Activated CD4-positive, alpha-beta T cell treated with anti-CD3 and anti-CD28 coated beads, Interleukin-2, amount 50 U/mL, for 16 hours (primary cell): ENCODE measurements around the gene BTBD18.

Source experiments
- DNase-seq: peaks from one replicate; pipeline ENCODE4 v3.0.0-alpha.2; 2020

The BTBD18 gene, protein sequence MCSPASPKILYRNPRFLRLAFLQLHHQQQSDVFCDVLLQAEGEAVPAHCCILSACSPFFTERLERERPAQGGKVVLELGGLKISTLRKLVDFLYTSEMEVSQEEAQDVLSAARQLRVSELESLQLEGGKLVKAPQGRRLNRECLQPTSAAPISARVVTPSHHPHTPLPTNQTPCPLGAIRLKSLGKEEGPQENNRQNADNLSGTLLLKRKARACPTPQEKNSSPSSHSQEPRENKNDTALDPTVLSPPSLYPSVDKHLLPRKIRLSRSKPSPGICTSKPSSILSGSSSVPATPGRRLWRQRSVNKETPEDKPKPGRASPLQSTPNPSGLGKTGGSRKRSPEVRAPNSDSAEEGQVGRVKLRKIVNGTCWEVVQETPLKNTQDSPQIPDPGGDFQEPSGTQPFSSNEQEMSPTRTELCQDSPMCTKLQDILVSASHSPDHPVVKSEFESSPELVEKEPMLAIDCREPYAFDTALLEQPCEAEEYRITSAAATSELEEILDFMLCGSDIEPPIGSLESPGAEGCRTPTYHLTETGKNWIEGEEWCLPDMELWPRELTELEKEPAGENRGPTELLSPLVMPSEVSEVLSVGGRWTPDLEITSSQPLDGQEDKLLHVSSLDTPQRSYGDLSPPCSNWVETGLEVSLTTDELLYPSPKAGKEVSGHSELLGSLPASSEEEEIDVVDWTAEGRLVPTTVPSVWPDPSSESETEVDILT

DNA sequence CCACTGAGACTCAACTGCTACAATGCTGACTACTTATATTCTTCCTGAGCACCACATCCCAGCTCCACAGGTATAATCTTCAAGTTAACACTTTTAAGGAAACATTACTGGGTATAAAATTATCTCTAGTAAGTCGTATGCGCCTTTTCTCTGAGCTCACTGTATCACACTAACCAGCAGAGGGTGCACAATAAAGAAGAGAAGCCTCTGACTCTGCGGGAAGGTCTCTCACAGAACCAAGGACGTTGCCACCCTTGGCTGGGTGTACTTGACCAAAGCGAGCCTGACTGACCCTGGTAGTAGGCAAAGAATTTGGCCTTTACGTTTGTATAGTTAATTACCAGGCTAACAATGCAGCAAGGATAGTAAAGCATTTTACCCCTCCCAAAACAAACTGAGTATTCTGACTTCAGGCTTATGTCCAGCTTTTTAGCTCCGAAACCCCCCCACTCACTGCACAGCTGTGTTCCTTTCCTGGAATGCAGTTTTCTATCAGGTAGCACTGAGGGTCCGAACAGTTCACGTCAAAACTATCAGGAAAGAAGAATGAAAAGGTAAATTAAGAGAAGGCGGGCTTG is at the start of gene BTBD18:
Gene BTBD18 (minus strand): TSS at position 144 of the 578 bp plus-strand sequence. CDS start 631 bp downstream, outside the sequence.
- DNase-seq = peak; percentile 22

DNA sequence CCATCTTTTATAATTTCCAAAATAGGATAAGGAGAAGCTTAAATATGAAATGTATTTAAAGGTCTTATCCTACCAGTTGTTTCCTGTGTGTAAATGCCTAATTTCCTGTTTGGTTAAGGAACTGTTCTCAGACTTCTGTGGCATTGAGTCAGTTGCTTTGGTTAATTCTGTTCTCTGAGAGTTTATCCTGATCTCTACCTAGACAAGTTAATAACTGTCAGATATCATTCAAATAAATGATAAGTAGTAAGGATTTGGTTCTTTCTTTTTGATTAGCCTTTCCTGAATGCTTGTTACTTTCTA is 49.5 kb upstream of the BTBD18 start:
- DNase-seq = no peak

DNA sequence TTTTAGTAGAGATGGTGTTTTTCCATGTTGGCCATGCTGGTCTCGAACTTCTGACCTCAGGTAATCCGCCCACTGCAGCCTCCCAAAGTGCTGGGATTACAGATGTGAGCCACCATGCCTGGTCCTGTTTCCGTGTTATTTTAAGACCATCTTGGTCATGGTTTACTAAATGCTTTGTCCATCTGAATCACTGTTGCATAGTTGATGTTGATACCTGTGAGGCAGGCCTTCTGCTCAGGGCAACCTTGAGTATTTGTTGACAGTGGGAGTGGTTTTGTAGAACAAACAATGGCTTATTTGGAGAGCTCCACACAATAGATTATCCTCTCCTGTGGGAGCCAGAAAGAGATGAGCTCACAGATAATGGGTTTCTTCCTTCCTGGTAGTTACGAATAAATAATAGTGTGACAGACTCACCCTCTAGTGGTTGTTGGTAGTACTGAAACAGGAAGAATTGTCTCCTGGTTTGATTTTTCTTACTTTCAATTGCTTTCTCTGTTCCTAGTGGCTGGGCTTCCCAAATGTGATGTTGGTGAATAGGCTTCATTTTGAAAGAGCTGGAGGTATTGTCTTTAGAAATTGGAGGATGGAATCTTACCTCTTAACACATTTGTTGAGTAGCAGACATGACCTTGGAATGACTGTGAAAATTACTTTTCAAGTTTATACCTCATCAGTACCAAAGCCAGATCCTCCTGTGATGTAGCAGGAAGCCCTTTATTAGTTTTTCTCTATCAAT is 49.0 kb upstream of the BTBD18 start:
- DNase-seq = peak; percentile 68

DNA sequence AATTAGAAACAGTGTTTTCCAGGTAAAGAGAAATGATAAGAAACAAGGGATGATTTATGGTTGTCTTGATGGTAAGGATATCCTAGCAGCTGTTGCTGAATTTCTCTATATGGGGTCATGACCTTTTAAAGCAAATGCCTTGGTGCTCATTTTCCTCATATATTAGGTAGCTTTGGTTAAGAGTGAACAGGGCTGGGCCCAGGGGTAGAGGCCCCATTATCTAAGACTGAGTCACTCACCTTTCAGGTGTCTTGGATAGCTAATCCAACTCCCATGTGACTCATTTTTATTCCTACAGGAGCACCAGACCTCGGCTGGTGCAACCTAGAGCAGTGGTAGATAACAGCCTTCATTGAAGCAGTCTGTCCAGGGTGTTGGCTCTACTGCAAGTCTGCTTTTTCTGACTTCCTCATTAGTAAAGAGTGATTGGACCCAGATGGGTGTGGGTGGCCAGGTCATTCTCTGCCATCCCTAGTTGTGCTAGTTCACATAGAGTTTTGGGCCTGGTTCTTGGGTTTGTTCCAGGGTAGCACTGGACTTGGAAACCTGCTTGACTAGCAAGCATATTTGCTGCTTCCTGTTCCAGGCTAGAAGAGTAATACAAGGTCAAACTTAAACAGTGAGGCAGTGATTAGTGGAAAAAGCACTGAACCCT is 47.4 kb upstream of the BTBD18 start:
- DNase-seq = no peak

DNA sequence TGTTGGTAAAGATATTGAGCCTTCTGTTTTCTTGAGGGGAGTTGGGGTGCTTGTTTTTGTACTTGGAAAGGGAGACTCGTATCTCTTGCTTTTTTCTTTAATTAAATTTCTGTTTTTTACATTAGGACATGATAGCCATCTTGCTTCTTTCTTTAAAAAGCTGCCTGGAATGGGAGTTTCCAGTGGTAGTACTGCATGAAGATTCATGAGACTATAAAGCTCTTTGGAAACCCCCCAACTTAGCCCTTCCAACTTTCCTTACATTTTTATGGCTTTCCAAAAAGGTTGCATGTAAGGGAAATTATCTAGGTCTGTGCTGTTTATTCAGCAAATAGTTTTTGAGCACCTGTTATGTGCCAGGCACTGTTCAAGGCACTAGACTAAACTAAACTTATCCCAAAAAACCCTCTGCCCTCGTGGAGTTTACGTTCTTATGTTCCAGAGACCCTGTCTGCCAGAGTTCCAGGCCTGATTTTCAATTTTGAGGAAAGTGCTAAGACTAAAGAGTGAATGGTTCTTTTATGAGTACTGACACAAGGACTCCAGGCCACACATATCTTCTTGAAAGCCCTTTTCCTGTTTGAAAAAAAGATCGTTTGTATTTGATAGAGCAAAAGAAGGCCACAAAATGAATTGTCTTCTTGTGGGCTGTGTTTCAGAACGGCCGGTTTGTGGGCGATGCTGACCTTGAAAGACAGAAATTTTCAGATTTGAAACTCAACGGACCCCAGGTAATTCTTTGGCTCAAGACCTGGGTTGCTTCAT is 41.9 kb upstream of the BTBD18 start:
- DNase-seq = no peak

DNA sequence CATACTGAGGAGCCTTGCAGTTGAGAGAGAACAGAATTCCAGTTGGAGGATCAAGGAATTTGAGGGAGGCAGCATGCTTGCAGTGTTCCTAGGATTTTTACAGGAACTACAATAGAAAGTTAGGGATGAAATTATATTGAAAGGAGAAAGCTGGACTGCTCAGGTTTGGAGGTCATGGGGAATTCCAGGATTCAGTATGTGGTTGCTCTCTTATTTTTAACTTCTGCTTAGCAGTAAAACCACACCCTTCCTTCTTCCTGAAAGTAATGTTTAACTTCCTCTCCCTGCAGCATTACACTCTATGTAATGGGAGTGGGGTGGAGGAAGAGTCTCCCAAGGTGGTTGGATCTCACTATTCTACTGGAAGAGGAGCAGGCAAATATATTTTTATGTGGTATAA is 41.3 kb upstream of the BTBD18 start:
- peak; percentile 12 for DNase-seq

DNA sequence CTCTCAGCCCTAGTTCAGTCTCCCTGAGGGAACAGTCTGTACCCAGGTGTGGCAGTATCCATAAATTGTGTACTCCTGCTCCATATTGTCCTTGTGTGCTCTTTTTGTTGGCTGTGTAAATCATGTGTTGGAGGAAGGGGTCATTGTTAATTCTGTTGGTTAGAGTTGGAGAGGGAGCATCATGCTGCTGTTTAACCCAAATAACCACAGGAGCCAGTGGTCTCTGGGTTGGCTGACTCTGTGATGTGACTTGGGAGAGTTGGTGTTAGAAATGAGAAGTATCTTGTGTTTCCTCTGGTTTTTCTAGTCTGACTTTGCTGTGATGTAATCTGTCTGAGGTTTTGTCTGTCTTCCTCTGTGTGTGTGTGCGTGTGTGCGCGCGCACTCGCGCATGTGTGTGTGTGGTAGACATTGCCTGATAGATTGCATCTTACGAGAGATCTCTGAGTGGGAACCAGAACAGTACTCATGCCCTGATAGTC is 40.5 kb upstream of the BTBD18 start:
- peak; percentile 92 for DNase-seq

DNA sequence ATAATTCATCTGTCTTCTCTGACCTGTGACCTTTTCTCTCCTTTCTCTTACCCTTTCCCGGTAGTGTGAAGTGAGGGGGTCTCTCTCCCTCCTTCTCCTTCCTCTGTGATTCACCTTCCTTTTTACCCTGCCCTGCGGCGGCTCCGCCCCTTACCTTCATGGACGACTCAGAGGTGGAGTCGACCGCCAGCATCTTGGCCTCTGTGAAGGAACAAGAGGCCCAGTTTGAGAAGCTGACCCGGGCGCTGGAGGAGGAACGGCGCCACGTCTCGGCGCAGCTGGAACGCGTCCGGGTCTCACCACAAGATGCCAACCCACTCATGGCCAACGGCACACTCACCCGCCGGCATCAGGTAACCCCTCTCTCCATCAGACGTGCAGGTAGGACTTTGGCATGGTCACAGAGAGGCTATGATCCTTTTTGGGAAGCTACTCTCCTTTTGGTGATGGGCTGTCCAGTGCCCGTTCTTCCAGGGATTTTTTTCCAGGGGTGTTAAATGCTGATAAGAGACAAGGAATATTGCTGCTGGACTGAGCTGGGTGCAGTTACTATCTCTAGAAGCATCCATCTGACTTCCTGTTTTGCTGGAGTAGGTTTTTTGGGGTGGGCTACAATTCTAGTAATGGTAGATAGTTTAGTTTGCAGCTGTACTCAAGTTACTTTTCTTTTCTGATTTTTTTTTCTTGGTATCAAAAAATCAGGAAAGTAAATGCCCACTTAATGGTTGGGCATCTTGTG is 39.9 kb upstream of the BTBD18 start:
- no peak for DNase-seq

DNA sequence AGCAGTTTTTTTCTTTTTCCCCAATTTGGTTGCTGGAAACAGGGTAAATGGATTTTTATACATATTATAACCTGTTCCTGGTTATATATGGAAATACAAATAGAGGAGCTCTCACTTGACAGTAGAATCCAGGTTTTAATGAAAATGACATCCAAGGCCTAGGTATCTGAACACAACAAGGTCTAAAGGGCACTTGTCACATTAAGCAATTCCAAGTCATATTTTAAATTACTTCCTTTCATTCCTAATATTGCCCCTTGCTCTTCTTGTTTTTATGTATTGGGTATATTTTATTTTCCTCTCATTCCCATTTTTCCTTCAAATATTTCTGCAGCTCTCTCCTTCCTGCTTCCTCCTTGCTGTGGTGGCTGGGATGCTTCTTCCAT is 37.1 kb upstream of the BTBD18 start:
- DNase-seq = no peak

DNA sequence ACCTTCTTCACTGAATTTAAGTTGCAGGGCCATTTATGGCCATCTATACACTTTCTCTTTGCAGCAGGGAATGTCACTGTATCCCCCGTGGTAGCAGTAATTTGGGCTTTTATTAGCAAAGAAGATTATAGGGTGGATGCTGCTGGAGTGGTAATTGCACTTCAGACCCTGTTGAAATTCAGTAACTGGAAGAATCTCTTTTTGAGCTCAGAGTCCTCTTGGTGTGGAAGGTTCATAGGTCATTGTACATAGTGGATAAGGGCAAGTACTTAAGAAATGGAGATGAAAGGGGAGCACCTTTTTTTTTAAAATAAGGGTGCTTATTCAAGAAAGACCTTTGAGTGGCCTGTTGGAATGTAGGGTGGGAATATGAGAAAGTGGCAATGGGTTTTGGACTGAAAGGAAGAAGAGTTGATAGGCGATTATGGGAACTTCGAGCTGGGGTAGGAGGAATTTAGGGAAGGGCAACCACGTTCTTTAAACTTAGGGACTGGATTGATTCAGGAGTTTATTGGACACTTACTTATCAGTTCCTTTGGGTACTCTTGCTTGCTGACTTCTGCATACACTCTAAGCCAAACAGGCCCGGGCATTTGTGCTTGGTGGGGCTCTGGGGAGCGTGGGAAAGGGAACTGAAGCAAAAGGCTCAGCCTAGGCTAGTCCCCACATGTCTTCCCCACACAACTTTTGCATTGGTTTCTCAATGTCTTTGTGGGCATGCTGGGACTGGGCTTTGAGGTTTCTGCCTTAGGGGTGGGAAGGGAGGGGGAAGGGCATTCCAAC is 36.5 kb upstream of the BTBD18 start:
- DNase-seq = no peak

DNA sequence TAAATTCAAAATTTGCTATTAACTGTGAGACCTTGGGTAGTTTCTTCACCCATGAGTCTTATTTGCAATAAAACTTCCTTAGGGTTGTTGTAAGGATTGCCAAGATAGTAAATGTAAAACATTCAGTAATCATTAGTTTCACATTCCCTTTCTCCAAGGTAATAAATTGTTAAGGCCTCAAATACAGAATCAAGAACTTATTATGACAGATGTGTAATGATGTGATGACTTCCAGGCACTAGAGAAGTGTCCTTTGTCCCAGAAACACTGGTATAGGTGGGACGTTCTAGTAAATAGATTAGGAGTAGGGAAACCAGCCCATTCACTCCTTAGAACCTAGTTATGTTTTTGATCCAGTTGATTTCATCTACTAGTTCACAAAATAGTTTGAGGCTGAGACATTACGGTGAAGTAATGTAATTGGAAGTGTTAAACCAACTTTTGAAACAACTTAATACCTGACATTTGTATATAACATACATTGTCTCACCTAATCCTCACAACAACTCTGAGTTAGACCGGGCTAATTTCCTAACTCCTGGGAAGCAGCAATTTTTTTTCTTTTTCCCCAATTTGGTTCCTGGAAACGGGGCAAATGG is 35.5 kb upstream of the BTBD18 start:
- DNase-seq = no peak

DNA sequence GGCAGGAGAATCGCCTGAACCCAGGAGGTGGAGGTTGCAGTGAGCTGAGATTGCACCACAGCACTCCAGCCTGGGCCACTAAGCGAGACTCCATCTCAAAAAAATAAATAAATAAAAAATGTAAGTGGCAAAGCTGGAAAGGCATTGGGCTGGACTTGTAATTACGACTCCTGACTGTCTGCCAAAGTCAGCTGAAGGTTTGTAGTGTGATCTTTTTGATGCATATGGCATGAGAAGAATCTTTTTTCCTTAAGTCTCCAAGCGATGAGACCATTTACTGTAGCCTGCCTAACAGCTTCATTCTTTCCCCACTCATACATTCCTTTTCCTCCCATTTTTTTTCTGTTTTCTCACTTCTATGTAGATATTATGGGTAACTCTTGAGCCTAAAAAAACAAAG is 34.8 kb upstream of the BTBD18 start:
- DNase-seq = no peak

DNA sequence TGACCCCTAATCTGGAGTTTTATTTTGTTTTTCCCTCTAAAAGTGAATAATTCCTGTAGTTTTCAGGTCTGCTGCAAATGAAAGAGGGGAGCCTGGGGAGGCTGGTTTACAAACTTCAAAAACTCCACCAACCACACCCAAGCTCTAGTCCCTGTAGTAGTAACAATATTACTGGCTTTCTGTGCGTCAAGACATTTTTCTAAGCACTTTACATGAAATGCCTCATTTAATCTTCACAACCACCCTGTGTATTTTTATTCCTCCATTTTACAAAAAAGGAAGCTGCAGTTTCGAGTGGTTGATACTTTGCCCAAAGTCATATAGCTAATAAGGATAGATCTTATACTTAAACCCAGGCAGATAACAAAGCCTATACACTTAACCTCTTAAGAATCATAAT is 33.5 kb upstream of the BTBD18 start:
- DNase-seq = no peak

DNA sequence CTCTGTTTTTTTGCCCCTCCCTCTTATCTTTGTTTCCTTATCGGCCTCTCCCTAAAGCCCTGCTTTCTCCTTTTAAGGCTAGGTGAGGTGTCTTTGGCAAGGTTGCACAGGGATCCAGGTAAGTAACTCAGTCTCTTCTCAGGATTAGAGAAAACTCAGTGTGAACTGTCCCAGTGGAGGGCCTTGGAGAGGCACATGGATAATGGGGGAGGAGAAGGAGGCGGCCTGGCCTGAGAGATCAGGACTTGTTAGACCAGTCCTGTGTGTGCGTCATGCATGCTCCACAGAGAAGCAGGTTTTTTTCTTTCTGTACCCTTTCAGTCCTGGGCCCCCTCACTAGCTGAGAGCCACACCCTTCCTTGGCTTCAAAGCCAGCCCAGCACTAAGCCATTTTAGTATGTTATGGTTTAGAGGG is 29.9 kb upstream of the BTBD18 start:
- DNase-seq = no peak

DNA sequence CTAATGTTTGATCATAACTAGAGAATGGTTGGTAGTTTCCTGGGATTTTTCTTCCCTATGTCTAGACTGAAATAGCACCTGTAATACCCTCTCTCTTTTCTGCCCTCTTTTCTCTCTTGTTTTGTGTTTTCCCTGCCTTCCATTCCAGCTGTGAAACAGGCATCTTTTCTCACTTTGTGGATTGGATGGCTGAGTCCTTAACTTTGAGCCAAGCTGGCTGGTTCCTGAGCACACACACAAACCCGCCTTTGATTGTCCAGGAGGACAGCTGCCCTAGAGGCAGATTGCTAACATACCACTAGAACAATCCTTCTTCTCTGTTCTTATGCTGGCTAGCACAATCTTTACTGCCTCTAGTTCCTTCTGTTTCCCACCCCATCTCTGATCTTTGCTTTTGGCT is 27.7 kb upstream of the BTBD18 start:
- DNase-seq = no peak

DNA sequence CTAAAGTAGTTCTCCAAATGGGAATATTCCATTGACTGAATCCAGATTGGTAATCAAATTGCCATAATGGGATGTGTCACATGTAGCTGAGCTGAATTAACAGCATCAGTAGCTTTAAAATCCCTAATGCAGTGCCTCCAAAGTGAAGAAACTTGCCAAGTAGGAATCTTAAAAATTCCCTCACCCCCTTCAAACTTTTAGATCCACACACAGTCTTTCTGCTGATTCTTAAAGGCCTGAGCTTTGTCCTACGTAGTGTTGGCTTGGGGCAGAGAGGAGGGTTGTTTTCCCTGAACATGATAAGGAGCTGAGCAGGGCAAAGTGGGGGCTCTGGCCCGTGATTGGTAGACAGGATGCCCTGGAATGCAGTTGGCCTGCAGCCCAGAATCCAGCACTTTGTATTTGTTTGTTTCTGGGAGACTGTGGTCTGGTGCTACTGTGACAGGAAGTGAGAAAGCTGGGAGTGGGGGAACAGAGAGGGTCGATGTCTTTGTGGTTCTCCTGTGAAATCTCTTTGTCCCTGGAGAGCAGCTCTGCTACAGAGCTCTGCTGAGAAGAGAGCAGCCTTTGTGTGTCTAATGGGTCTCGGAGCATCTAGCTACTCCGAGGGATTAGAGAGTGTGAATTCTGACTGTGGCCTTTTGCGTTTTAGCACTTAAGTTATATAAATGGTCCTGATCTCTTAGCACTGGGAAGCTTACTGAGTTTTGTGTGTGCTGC is 26.9 kb upstream of the BTBD18 start:
- no peak for DNase-seq

DNA sequence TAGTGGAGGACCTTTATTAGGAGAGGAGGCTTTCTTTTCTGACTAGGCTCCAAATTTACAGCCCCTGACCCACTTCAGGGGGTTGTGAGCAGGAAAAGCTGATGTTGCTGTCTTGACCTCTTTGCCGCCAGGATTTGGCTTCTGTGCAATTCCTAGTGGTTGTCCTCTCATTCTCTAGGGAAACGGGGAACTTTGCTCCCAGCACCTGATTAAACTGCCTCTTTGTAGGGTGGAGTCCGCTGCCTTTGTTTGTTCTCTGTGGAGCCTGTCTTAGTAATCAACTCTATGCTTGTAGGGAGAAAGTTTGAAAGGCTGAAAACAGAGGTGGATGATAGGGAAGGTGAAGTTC is 26.3 kb upstream of the BTBD18 start:
- no peak for DNase-seq

DNA sequence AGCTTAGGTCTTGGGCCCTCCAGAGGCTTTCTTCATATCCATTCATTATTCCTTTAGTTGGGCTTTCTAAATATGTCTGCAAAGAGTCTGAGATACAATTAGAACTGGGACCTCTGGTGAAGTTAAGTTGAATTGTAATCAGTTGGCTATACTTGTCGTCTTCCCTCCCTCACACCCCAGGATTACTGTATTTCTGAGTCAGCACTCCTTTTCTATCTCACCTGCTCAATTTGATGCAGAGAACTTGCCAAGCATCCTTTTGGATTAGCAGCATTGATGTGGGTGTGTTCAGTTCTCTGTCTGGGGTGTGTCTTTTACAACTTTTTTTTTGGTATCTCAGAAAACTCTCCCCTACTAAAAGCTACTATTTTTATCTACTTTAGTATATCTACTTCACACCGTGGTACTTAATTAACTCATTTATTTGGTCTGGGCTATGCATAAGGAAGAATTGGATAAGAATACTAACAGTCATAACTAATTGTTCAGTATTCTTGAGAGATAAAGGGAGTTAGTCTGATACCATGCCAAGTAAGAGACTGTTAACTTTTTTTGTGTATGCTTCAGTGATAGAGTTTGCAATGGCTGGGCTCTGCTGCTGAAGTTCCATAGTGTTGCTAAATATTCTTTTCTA is 25.1 kb upstream of the BTBD18 start:
- DNase-seq = no peak

DNA sequence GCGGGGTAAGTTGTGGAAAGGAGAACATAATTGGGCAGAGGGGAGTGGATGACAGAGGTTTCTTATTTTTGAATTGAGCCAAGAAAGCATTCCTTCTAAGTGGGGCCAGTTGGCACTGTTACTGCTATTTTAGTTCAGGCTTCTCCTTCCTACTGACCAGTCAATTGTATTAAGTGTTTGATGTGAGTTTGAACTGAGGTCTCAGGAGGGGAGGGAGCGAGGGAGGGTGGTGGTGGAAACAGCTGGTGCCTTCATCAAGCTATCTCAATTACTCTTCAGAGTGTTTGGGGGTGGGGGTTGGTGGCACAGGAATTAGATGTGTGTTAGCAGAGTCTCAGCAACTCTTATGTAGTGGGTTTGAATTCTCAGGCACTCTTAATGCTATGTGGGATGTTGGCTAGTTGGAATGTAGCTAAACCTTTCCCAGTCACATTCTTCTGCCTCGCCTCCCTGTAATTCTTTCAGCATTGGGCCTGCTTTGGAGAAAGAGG is 24.5 kb upstream of the BTBD18 start:
- DNase-seq = no peak
